DMS 273 (cell line): Measurements from ENCODE around the gene CNIH2.
"Not testable (repeated sequence)": the region's sequence is repeated elsewhere in the genome, so short reads cannot be mapped to it uniquely, and the experiment has no call there.

Experiments
- DNase-seq: peaks from one replicate; lab custom pipeline; 2025; ENCODE audit not compliant: unreplicated experiment; lab: John Stamatoyannopoulos, UW

Gene CNIH2

DNA sequence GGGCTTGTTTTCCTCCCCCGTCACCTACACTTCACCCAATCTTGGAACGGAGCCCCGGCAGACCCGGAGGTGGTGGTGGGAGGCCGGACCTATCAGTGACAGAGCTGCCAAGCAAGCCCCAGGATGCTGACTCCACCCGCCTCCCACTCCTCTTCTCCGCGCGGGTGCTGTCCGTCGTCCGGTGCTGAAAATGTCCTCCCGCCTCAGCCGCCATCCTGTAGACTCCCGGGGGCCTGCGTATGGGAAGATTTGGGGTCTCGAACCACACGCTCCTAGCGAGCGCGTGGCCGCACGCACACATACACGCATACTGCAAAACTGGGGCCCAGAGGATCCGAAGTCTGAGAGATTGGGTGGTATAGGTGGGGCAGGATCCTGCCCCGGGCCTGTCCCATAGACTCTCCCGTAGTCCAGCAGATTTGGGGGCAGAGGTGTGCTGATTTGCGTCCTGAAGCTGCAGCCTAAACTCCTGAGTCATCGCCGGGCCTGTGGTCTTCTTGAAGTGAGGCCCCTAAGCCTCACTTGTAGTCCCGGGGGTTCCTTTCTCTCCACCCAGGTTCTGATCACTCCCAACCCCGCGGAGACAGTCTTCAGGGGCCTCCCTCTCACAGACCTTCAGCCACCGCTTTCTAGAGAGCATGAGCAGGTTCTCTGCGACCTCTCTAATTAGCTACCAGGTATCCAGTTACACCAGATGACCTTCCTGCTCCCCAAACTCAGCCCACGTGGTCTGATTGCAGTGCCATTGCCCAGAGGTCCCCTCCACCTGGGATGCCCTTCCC is 11.8 kb downstream of the CNIH2 start:
- DNase-seq = peak; percentile 89

DNA sequence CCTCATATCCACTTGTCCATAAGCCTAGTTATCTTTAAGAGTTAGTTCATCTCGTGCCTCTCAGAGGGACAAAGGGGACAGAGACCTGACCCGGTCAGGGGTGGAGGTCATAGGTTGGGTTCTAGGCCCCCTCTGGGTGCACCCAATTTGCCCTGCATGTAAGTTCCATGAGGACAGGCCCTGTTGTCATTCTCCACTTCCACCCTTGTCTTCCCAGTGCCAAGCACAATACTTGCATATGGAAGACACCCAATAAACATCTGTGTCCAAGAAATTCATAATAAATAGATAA is 12.3 kb downstream of the CNIH2 start:
- no peak for DNase-seq

DNA sequence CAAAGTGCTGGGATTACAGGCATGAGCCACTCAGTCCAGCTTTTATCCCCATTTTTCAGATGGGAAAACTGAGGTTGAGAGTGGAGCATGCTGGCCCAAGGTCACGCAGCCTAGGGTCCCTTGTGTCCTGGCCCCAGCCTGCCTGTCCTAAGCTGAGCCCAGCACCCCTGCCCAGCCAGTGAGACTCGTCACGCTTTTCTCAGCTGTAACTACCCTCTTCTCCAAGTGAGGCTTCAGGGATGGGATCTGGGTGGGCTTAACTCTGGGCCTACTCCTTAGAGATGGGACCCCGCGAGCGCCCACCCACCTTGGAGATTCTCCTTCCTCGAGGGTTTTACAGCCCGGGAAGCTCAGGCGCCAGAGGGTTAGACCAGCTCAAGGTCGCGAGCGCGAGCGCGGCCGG is 13.3 kb downstream of the CNIH2 start:
- DNase-seq = no peak

DNA sequence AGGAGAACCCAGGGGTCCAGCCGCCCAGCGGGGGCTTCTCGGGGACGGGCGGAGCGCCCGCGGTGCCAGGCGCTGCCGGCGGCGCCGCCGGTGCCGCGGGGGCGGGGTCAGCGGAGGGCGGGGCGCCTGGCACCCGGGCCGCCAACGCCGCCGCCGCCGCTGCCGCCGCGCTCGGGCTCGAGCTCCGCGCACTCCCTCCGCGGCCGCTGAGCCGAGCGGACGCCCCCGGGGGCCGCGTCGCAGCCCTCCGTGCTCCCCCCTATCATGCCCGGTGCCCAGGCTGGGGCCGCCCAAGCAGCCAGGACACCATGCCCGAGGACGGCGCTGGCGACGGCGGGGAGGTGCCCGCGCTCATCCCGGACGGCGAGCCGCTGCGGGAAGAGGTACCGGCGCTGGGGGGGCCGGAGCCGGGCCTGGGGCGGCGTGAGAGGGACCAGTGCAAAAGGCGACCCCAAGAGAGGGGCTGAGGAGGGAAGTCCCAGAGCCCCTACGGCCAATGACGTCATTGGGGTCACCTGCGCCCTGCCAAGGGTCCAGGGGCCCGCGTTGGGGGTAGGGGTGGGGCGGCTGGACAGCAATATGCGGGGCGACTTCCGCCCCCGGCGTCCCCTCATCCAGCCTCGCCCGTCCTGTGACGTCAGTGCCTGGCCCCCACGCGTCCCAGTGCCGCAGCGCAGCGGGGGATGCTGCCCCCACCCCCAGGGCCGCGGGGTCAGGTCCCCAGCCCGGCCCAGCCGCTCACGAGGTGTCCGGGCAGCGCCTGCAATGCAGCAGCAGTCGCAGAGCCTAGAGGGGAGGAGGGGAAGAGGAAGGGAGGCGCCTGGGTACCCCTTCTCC is 13.9 kb downstream of the CNIH2 start, which contains the start of gene TMEM151A:
TSS of gene TMEM151A (plus strand) at position 189 of the 837 bp plus-strand sequence. CDS start at position 309, 120 bp downstream.
- DNase-seq = peak; percentile 58

DNA sequence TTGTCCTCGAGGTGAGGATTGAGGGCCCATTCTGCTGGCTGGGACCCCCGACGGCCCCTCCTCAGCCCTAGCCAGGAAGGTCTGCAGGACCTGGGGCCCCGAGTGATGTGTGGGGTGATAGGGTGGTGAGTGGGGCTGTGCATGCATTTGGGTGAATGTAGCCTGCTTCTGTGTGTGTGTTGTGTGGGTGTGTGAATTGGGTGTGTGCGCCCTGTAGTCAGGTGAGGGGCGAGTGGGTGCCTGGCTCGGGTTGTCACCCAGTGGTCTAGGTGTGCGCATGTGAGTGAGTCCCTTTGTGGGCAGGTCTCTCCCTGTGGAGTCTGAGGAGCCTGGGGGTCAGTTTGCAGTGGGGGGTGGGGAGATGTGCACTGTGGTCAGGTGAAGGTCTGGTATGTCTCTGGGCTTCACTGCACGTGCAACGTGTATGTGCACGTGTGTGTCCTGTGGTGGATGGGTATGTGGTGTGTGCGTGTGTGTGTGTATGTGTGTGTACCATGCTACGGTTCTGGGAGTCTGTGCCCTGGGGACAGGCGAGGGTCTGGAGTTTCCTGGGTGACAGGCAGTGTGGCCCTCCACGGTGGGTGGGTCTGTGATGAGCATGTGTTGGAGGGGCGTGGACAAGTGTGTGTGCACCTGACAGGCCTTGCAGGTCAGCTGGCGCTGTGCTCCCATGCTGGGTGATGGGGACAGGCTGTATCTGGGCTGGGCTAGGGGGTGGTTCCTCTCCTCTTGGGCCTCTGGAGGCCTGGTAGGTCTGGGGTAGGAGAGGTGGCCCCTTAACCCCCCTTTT is 14.8 kb downstream of the CNIH2 start:
- DNase-seq = no peak

DNA sequence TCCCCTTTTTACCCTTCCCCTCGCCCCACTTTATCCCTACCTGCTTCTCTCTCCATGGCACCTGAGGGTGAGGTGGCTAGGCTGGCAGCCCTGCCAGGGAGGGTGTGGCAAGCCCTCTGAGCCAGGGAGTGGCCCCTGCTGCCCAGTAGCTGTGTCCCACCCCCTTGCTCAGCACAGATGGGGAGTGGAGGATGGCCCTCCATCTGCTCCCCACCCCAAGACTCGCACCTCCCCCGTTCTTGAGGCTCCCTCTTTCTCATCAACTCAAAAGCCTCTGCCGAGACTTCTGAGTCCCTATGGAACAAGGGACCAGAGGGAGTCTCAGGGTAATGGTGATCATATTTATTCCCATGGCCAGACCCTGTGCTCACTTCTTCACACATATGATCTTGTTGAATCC is 15.4 kb downstream of the CNIH2 start:
- no peak for DNase-seq

DNA sequence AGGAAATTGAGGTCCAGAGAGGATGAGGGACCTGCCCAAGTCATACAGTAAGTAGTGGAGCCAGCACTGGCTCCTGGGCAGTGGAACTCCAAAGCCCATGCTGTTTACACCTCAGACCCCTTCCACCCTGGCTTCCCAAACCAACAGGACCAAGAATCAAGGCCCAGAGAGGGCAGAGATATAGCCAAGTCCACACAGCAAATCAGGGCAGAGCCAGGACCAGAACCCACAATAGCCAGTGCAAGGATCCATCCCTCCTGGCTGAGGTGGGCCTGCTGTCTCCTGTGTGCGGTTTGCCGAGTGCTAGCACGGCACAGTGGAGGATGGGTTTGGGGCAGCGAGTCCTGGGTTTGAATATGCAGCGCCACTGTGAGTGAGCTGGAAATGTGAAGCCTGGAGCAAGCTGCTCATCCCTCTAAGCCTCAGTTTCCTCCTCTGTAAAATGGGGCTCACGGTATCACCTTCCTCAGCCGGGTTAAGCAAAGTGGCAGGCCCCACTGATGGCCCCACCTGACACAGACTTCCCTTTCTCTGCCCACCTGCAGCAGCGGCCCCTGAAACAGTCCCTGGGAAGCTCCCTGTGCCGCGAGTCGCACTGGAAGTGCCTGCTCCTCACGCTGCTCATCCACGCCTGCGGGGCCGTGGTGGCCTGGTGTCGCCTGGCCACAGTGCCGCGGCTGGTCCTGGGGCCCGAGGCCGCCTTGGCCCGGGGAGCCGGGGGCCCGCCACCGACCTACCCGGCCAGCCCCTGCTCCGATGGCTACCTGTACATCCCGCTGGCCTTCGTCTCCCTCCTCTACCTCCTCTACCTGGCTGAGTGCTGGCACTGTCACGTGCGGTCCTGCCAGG is 16.0 kb downstream of the CNIH2 start:
- DNase-seq = no peak

DNA sequence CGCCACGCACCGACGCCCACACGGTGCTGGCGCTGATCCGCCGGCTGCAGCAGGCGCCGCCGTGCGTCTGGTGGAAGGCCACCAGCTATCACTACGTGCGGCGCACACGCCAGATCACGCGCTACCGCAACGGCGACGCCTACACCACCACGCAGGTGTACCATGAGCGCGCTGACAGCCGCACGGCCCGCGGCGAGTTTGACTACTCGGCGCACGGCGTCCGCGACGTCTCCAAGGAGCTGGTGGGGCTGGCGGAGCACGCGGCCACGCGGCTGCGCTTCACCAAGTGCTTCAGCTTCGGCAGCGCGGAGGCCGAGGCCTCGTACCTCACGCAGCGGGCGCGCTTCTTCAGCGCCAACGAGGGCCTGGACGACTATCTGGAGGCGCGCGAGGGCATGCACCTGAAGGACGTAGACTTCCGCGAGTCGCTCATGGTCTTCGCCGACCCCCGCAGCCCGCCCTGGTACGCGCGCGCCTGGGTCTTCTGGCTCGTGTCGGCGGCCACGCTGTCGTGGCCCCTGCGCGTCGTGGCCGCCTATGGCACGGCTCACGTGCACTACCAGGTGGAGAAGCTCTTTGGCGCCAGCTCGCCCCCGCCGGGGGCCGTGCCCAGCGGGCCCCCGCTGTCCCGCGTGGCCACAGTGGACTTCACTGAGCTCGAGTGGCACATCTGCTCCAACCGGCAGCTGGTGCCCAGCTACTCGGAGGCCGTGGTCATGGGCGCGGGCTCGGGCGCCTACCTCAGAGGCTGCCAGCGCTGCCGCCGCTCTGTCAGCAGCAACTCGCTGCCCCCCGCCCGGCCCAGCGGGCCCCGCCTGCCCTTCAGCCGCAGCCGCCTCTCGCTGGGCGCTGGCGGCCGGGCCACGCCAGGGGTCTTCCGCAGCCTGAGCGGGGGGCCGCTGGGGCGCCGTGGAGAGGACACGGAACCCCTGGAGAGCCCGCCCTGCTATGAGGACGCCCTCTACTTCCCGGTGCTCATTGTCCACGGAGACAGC is 16.9 kb downstream of the CNIH2 start:
- DNase-seq = no peak

DNA sequence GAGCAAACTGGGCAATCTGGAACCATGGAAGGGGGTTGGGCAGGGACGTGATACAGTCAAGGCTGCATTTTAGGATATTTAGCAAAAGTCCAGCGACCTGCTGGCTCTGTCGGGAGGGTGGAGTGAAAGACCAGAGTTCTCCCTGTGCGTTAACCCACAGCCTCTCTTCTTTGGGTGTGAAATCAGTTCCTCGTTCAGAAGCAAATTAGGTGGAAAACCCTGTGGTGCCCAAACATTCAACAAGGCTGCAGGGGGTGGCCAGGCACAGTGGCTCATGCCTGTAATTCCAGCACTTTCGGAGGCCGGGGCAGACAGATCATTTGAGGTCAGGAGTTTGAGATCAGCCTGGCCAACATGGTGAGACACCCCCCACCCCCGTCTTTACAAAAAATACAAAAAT is 19.6 kb downstream of the CNIH2 start:
- DNase-seq = no peak

DNA sequence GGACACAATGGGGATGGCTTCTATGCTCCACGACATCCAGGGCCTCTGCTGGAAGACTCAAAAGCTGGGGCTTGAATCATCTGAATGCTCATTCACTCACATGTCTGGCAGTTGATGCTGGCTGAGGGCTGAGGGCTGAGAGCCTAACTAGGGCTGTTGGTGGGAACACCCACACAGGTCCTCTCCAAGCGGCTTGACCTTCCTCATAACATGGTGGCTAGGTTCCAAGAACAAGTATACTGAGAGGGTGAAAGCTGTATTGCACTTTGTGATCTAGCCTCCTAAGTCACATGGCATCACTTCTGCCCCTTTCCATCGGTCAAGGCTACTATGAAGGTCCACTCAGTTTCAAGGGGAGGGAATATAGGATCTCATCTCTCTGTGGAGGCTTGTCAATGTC is 21.2 kb downstream of the CNIH2 start:
- no peak for DNase-seq

DNA sequence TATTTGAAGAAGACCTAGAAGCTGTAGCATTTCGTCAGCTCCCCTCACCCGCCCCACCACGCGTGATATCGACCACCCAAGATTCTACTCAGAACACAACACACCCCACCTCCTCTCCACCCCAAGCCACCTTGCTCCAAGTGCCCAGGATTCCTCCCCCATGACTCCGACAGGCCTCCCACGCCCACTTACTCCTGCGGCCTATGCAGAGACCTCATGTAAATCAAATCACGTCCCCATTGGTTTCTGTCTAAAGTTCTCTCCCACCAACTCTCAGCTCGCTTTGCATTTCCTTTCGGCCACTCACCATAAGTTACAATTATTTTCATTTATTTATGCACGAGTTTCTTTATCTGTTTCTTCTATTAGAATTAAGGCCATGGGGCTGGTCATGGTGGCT is 24.7 kb downstream of the CNIH2 start:
- no peak for DNase-seq

DNA sequence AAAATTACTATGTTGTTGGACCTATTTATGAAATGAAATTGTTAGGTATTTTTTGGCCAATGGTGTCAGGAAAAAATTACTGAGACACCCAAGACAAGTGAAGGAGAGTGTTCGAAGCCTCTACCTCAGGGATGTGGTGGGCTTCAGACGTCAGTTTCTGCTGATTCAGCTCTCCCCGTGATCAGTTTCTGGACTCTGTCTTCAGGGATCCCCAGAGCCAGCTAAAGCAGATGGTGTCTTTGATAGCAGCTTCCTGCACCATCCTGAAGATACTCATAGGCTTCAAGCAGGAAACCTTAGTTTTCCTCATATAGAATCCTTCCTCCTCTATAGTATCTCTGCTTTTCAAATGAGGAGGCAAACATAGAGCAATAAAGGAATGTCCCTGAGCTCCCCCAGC is 31.5 kb downstream of the CNIH2 start:
- no peak for DNase-seq

DNA sequence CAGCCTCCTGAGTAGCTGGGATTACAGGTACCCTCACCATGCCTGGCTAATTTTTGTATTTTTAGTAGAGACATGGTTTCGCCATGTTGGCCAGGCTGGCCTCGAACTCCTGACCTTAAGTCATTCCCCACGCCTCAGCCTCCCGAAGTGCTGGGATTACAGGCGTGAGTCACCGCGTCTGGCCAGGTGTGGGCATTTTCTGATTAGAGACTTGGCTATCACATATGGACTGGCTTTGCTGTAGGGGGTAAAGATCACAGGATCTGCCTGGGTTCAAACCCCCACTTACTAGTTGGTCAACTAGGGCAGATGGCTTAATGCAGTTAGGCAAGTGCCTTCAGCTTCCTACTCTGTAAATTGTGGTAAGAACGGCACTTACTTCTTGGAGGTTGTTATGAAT is 32.3 kb downstream of the CNIH2 start:
- no peak for DNase-seq

DNA sequence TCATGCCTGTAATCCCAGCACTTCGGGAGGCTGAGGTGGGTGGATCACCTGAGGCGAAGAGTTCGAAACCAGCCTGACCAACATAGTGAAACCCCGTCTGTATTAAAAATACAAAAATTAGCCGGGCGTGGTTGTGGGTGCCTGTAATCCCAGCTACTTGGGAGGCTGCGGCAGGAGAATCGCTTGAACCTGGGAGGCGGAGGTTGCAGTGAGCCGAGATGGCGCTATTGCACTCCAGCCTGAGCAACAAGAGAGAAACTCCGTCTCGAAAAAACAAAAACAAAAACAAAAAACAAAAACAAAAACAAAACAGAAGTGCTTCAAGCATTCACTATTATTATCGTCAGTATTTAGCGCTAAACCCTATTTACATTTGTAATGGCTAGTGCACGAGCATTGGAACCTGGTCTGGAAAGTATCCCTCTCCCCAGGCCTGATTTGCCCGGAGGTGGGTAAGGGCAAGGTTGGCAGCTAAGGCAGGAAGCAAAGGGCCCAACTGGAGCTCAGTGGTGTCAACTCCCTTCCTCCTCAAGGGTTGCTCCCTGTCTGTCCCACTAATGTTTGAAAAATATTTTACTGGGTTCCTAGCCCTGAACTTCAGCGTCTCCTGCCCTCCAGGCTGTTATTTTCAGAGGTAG is 32.9 kb downstream of the CNIH2 start:
- DNase-seq = not testable (repeated sequence)

DNA sequence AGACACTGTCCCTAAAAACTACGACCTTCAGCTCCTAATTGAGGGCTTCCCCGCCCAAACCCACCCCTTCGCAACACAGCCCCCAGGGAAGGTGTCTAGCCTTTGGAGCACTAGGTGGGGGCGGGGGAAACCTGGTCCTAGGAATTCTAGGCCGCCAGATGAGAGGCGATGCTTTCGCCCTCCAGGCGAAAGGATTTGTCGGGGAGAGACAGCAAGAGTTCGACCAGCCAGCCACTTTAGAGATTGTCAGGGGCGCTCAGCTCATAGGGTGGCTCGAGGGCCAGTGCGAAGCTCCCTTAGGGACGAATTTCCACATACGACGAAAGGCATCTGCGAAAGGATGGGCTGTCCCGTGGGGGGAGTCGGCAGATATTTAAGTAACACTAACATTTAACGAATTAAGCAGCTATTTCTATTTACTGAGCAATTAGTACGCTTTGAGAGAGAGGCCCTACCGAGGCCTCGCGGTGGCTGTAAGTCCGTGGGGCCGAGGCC is 33.5 kb downstream of the CNIH2 start:
- DNase-seq = no peak

DNA sequence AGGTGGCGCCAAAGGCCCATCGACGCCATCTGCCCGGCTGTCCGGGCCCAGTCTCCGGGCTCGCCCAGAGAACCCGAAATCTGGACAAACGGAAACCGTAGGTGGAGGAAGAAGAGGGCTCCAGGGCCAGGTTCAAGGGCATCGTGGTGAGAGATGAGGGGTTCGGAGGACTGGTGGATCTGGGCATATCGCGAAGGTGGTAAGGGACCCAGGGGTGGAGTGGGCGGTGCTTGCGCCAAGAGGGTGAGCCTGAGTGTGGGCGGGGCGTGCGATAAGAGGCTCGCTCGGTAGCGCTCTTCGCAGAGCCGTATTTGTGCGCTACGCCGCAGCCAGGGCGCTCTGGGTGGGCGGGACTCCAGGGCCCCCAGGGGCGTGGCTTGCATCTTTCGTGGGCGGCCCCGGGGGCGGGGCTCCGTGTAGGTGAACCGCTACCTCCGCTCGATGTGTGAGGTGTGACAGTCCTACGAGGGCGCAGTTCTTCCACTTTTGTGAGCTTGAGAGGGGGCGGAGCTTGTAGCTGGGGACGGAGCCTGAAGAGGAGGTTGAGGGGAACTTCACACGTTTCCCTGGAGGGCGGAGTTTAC is 34.1 kb downstream of the CNIH2 start:
- peak; percentile 95 for DNase-seq

DNA sequence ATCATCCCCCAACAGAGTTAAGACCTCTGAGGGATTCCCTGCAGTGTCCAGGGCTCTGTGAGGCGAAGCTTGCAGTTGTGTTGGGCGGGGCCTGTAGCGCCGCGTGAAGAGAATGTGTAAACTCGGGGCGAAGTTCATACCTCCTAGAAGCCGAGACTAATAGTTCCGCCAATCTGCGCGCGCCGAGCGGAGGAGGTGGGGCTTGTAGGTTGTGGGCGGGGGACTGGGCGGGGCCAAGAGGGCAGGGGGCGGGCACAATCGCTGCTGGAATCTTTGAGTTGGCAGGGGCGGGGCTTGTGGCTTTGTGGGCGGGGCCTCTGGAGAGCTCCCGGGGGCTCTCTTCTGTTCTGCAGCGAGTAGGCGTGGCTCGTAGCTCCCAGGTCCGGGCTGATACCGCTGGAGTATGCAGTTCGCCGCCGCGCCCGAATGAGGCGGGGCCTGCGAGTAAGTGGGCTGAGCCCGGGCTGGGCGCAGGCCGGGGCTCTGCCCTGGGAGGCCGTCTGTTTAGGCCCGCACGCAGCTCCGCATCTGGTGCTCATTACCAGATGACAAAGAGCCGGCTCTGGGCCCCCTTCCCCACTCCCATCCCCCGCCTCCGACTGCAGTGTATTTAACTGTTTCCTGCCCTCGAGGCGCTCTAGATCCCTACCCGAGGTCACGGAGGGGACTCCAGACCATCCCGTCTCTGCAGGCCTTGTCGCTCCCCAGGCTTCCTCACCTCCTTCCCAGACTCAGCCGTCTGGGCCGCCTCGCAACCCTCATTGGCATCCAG is 34.8 kb downstream of the CNIH2 start:
- DNase-seq = peak; percentile 98
